ENCODE data around the gene RAB3IL1. TPM values are rescaled to one million over a fixed set of nuclear protein-coding genes. Genes with fewer than 3 reads are reported as not detected.
"Not testable (repeated sequence)": the region's sequence is repeated elsewhere in the genome, so short reads cannot be mapped to it uniquely, and the experiment has no call there.

RAB3IL1 gene
- total RNA-seq, 1 experiment from 2014 or later, result 18.1 TPM

GRCh38 chr11:61964666-61965271, 47.4 kb upstream of the RAB3IL1 start:
- H3K9ac ChIP-seq (ENCODE audit: low read length); H3K9me2 ChIP-seq (ENCODE audit: insufficient read depth); H3K27me3 ChIP-seq (ENCODE audit: insufficient read depth, low read length); RAD21 ChIA-PET (ENCODE audit: low non-redundant PET in 1 of 2, low total read pairs in 2 of 2, uncharacterized antibody in 2 of 2, unreplicated experiment in 2 of 2); H3K9me3 ChIP-seq (ENCODE audit: control insufficient read depth in 1 of 2, insufficient read depth in 1 of 2, low read depth in 1 of 2, low read length in 2 of 2); DNase-seq (ENCODE audit: low read depth, low spot score); ATAC-seq; H2AFZ ChIP-seq (ENCODE audit: low read depth, low read length, poor library complexity, severe bottlenecking); H3K4me3 ChIP-seq (replicated peaks in 1 of 2; ENCODE audit: low read depth in 1 of 2, low read length in 2 of 2); H3K27ac ChIP-seq (ENCODE audit: low read depth, low read length): not testable (repeated sequence)
- H3K4me2 ChIP-seq (ENCODE audit: low read length), result peak overlapping the region; percentile 96
- peaks cover 18 to 66% of the 10 kb centered on the region in 2 experiments for H3K4me1 ChIP-seq (ENCODE audit: control insufficient read depth in 1 of 2, insufficient read depth in 2 of 2, low read length in 2 of 2)
- CTCF ChIA-PET, result interaction anchor here (1.5 to 2.6 kb wide), 3 partner anchors 66 to 168 kb away, joined by 6 to 8 read pairs (median 6); no protein-coding TSS in a partner anchor
- peaks cover 41% of the 10 kb centered on the region for H3K79me2 ChIP-seq (ENCODE audit: insufficient read depth, low read length)
- intact Hi-C loops (cut with micrococcal nuclease), result loop anchor here (5.0 kb wide), 1 partner anchor 67 kb away; no protein-coding TSS in a partner anchor
- POLR2A ChIA-PET, result interaction anchor here (1.2 to 10.2 kb wide), 11 partner anchors 7 to 117 kb away, joined by 3 to 77 read pairs (median 9); partner anchors contain the start of gene BEST1
- peaks cover 6 to 37% of the 10 kb centered on the region in 2 experiments for H3K36me3 ChIP-seq (ENCODE audit: control insufficient read depth in 1 of 2, insufficient read depth in 2 of 2, low read length in 2 of 2)
- peaks cover 21% of the 10 kb centered on the region; the same call in 1 of the 2 replicates for H4K20me1 ChIP-seq (ENCODE audit: insufficient read depth)
- peak; percentile 38 for TF ChIP-seq POLR2AphosphoS5 (IDR thresholded peaks at IDR 0.05; ENCODE audit: low read depth, low read length)
- BruUV-seq (replicated peaks), result TSS peak; percentile 68

- POLR2A ChIA-PET, result interaction anchor here (0.7 to 10.2 kb wide), 14 partner anchors 7 to 149 kb away, joined by 3 to 77 read pairs (median 6); partner anchors contain the start of gene BEST1
- CTCF ChIA-PET, result interaction anchor here (1.5 to 2.6 kb wide), 3 partner anchors 65 to 167 kb away, joined by 6 to 8 read pairs (median 6); no protein-coding TSS in a partner anchor
- peaks cover 21% of the 10 kb centered on the region; the same call in 1 of the 2 replicates for H4K20me1 ChIP-seq (ENCODE audit: insufficient read depth)
- BruUV-seq (replicated peaks), result no TSS peak
- intact Hi-C loops (cut with micrococcal nuclease), result loop anchor here (5.0 kb wide), 1 partner anchor 67 kb away; no protein-coding TSS in a partner anchor
- no peak overlapping the region for H2AFZ ChIP-seq (ENCODE audit: low read depth, low read length, poor library complexity, severe bottlenecking)
- H3K9me2 ChIP-seq (ENCODE audit: insufficient read depth), result no peaks in the 10 kb centered on the region
- RAD21 ChIA-PET (ENCODE audit: low non-redundant PET in 1 of 2, low total read pairs in 2 of 2, uncharacterized antibody in 2 of 2, unreplicated experiment in 2 of 2), result no interaction called here
- H3K4me1 ChIP-seq (ENCODE audit: control insufficient read depth in 1 of 2, insufficient read depth in 2 of 2, low read length in 2 of 2), result peaks cover 12 to 66% of the 10 kb centered on the region in 2 experiments
- no peak overlapping the region for H3K27ac ChIP-seq (ENCODE audit: low read depth, low read length)
- ATAC-seq (no peak), DNase-seq (ENCODE audit: low read depth, low spot score) (no peak)
- H3K79me2 ChIP-seq (ENCODE audit: insufficient read depth, low read length), result peaks cover 41% of the 10 kb centered on the region
- H3K9ac ChIP-seq (ENCODE audit: low read length), result no peak overlapping the region
- TF ChIP-seq POLR2AphosphoS5 (IDR thresholded peaks at IDR 0.05; ENCODE audit: low read depth, low read length) (peak; percentile 62), YY1 (IDR thresholded peaks at IDR 0.05; ENCODE audit: extremely low read depth, insufficient replicate concordance, low read depth, low read length) (no peak), RAD21 (IDR thresholded peaks at IDR 0.05; ENCODE audit: low read depth) (no peak)
- H3K4me3 ChIP-seq (replicated peaks in 1 of 2; ENCODE audit: low read depth in 1 of 2, low read length in 2 of 2), result no peak overlapping the region
- no peak overlapping the region for H3K4me2 ChIP-seq (ENCODE audit: low read length)
- H3K27me3 ChIP-seq (ENCODE audit: insufficient read depth, low read length), result no peaks in the 10 kb centered on the region
- peaks cover 6 to 37% of the 10 kb centered on the region in 2 experiments for H3K36me3 ChIP-seq (ENCODE audit: control insufficient read depth in 1 of 2, insufficient read depth in 2 of 2, low read length in 2 of 2)
- H3K9me3 ChIP-seq (ENCODE audit: control insufficient read depth in 1 of 2, insufficient read depth in 1 of 2, low read depth in 1 of 2, low read length in 2 of 2), result no peaks in the 10 kb centered on the region
Measured at GRCh38 chr11:61964058-61964665, 46.8 kb upstream of the RAB3IL1 start.

Data from HCT116 (cell line).